ENCODE measurements around the gene MMP23B. TPM values are rescaled to one million over a fixed set of nuclear protein-coding genes. Genes with fewer than 3 reads are reported as not detected.

MMP23B gene
- total and polyA plus RNA-seq, 10 of the 15 experiments (the other 5 are each of a cell fraction or from before 2014, with no cell fraction given): 0.25 to 0.76 (median 0.34) TPM; not detected in 4

GRCh38 chr1:1612104-1612400 lies 19.9 kb upstream of the MMP23B start (continued):
- no peak for TF ChIP-seq ATF3 (IDR thresholded peaks at IDR 0.05; ENCODE audit: borderline replicate concordance, extremely low read depth, low read depth, low read length)
- TF ChIP-seq, protein P1, sequence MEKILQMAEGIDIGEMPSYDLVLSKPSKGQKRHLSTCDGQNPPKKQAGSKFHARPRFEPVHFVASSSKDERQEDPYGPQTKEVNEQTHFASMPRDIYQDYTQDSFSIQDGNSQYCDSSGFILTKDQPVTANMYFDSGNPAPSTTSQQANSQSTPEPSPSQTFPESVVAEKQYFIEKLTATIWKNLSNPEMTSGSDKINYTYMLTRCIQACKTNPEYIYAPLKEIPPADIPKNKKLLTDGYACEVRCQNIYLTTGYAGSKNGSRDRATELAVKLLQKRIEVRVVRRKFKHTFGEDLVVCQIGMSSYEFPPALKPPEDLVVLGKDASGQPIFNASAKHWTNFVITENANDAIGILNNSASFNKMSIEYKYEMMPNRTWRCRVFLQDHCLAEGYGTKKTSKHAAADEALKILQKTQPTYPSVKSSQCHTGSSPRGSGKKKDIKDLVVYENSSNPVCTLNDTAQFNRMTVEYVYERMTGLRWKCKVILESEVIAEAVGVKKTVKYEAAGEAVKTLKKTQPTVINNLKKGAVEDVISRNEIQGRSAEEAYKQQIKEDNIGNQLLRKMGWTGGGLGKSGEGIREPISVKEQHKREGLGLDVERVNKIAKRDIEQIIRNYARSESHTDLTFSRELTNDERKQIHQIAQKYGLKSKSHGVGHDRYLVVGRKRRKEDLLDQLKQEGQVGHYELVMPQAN (conservative IDR thresholded peaks at IDR 0.05): no peak
- TF ChIP-seq ZNF274 (IDR thresholded peaks at IDR 0.05; ENCODE audit: insufficient read depth, insufficient read length): no peak
- TF ChIP-seq CREM (IDR thresholded peaks at IDR 0.05; ENCODE audit: low read depth): no peak
- TF ChIP-seq NR2C2 (IDR thresholded peaks at IDR 0.05; ENCODE audit: borderline replicate concordance, control insufficient read depth, insufficient read length, low read depth): no peak

DNA sequence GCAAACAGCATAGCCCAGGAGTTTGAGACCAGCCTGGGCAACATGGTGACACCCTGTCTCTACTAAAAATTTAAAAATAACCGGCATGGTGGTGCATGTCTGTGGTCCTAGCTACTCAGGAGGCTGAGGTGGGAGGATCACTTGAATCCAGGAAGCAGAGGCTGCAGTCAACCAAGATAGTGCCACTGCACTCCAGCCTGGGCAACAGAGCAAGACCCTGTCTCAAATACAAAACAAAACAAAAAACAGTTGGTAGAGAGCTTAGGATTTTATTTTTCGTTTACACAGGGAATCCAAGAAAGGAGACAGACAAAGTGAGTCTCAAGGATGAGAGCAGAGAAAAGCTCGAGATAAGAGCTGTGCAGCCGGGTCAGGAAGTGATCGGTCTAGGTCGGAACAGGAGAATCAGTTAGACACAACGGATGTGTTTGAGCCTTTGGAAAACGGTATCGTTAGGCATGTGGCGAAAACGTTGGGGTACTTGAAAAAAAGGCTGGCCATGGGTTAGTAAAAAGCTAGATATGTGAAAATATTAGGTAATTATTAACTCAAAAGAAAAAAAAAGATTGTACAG lies 18.4 kb upstream of the MMP23B start:
- Histone ChIP-seq H3K4me2 (ENCODE audit: control insufficient read depth, insufficient read depth) (no peak overlapping the region), H3K4me3 (no peak overlapping the region), H2AFZ (ENCODE audit: control insufficient read depth, low read depth, low read length) (no peak overlapping the region), H3K9ac (ENCODE audit: control insufficient read depth, insufficient read depth, low read length) (no peak overlapping the region), H4K20me1 (ENCODE audit: control insufficient read depth, insufficient read depth) (0 out of 2 replicates have a peak, but pooled peaks cover 3% of the 10 kb centered on the region), H3K27ac (ENCODE audit: control insufficient read depth, insufficient read depth) (no peak overlapping the region), H3K27me3 (replicated peaks in 1 of 2; ENCODE audit: control insufficient read depth in 2 of 2, insufficient read depth in 2 of 2, low read length in 1 of 2) (no peaks in the 10 kb centered on the region; a peak in 1 of 4 replicates), H3K9me3 (replicated peaks; ENCODE audit: control insufficient read depth, insufficient read depth, low read length) (no peaks in the 10 kb centered on the region), H3K4me1 (ENCODE audit: control insufficient read depth, insufficient read depth, low read length) (peaks cover 15% of the 10 kb centered on the region), H3K79me2 (ENCODE audit: control insufficient read depth, insufficient read depth, low read length) (peaks cover 3% of the 10 kb centered on the region), H3K36me3 (ENCODE audit: control insufficient read depth in 2 of 2, insufficient read depth in 2 of 2, low read length in 1 of 2) (peaks cover 0 to 2% of the 10 kb centered on the region in 2 experiments; a peak in 1 of 4 replicates)
- no TSS peak for BruUV-seq (replicated peaks)
- FAIRE-seq (no peak), ATAC-seq (no peak), DNase-seq (ENCODE audit: low read depth, low spot score) (no peak)
- in situ Hi-C loops (cut with MboI): no loop called here
- 76% methylated on average over 11 of the region's 11 CpGs for WGBS (ENCODE audit: insufficient coverage, insufficient replicate concordance, low lambda C conversion rate, missing lambda C conversion rate)
- ChIA-PET POLR2A (interaction anchor here (1.2 kb wide), 1 partner anchor 295 kb away, joined by 3 read pairs; no protein-coding TSS in a partner anchor), CTCF (interaction anchor here (1.0 to 1.6 kb wide), 2 partner anchors 16 kb away, joined by 3 to 6 read pairs; no protein-coding TSS in a partner anchor), RAD21 (ENCODE audit: unreplicated experiment) (interaction anchor here (2.8 kb wide), 1 partner anchor 65 kb away, joined by 8 read pairs; no protein-coding TSS in a partner anchor), SMC1A (ENCODE audit: uncharacterized antibody, unreplicated experiment) (interaction anchor here (1.0 to 1.8 kb wide), 3 partner anchors 11 to 292 kb away, joined by 3 to 9 read pairs (median 4); no protein-coding TSS in a partner anchor)
- intact Hi-C loops (cut with micrococcal nuclease; ENCODE audit: unreplicated experiment): no loop called here
- TF ChIP-seq, protein P2, sequence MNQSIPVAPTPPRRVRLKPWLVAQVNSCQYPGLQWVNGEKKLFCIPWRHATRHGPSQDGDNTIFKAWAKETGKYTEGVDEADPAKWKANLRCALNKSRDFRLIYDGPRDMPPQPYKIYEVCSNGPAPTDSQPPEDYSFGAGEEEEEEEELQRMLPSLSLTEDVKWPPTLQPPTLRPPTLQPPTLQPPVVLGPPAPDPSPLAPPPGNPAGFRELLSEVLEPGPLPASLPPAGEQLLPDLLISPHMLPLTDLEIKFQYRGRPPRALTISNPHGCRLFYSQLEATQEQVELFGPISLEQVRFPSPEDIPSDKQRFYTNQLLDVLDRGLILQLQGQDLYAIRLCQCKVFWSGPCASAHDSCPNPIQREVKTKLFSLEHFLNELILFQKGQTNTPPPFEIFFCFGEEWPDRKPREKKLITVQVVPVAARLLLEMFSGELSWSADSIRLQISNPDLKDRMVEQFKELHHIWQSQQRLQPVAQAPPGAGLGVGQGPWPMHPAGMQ (IDR thresholded peaks at IDR 0.05; ENCODE audit: borderline replicate concordance): no peak
- TF ChIP-seq ZBED1 (IDR thresholded peaks at IDR 0.05; ENCODE audit: borderline replicate concordance): no peak
- no peak for TF ChIP-seq NFXL1 (IDR thresholded peaks at IDR 0.05; ENCODE audit: borderline replicate concordance)
- no peak for TF ChIP-seq ZNF384 (IDR thresholded peaks at IDR 0.05; ENCODE audit: borderline replicate concordance, low read depth, low read length)
- no peak for TF ChIP-seq MXI1 (IDR thresholded peaks at IDR 0.05; ENCODE audit: low read depth, low read length)
- no peak for TF ChIP-seq RFX5 (IDR thresholded peaks at IDR 0.05; ENCODE audit: low read depth, low read length)
- no peak for TF ChIP-seq RBBP5 (conservative IDR thresholded peaks at IDR 0.05)
- no peak for TF ChIP-seq IKZF1 (conservative IDR thresholded peaks at IDR 0.05)
- TF ChIP-seq, protein P3, sequence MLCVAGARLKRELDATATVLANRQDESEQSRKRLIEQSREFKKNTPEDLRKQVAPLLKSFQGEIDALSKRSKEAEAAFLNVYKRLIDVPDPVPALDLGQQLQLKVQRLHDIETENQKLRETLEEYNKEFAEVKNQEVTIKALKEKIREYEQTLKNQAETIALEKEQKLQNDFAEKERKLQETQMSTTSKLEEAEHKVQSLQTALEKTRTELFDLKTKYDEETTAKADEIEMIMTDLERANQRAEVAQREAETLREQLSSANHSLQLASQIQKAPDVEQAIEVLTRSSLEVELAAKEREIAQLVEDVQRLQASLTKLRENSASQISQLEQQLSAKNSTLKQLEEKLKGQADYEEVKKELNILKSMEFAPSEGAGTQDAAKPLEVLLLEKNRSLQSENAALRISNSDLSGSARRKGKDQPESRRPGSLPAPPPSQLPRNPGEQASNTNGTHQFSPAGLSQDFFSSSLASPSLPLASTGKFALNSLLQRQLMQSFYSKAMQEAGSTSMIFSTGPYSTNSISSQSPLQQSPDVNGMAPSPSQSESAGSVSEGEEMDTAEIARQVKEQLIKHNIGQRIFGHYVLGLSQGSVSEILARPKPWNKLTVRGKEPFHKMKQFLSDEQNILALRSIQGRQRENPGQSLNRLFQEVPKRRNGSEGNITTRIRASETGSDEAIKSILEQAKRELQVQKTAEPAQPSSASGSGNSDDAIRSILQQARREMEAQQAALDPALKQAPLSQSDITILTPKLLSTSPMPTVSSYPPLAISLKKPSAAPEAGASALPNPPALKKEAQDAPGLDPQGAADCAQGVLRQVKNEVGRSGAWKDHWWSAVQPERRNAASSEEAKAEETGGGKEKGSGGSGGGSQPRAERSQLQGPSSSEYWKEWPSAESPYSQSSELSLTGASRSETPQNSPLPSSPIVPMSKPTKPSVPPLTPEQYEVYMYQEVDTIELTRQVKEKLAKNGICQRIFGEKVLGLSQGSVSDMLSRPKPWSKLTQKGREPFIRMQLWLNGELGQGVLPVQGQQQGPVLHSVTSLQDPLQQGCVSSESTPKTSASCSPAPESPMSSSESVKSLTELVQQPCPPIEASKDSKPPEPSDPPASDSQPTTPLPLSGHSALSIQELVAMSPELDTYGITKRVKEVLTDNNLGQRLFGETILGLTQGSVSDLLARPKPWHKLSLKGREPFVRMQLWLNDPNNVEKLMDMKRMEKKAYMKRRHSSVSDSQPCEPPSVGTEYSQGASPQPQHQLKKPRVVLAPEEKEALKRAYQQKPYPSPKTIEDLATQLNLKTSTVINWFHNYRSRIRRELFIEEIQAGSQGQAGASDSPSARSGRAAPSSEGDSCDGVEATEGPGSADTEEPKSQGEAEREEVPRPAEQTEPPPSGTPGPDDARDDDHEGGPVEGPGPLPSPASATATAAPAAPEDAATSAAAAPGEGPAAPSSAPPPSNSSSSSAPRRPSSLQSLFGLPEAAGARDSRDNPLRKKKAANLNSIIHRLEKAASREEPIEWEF (IDR thresholded peaks at IDR 0.05; ENCODE audit: insufficient replicate concordance, low read depth, low read length): no peak

Data from GM12878 (cell line).